Tibial artery (tissue), 4 donors: ENCODE data around the gene CFAP74.

Experiments used
- DNase-seq, 2 donors: peaks; one replicate each; pipeline ENCODE4 v3.0.0-alpha.2; 2019
- H3K27ac ChIP-seq, 2 donors: fragments of 200-600 bp; sonication (generic) in 1 of 2; 1 replicate in 1 of 2; 2 replicates in 1 of 2; pipeline ENCODE4 v1.5.1; 2018 to 2019; ENCODE audit warnings: mild to moderate bottlenecking in 1 of 2
- H3K27me3 ChIP-seq, 2 donors: fragments of 200-600 bp; sonication (generic) in 1 of 2; one replicate each; pipeline versions ENCODE4 v1.5.1 to v1.6.0; 2016 to 2019
- H3K36me3 ChIP-seq, 3 donors: fragments of 200-600 bp; sonication (generic) in 2 of 3; one replicate each; pipeline ENCODE4 v1.5.1; 2016 to 2019; ENCODE audit warnings: mild to moderate bottlenecking in 2 of 3
- H3K4me1 ChIP-seq, 4 donors: fragments of 200-600 bp; sonication (generic) in 2 of 4; 1 replicate in 3 of 4; 2 replicates in 1 of 4; pipeline ENCODE4 v1.5.1; 2016 to 2019
- H3K4me3 ChIP-seq, 2 donors: fragments of 200-600 bp; sonication (generic) in 1 of 2; 1 replicate in 1 of 2; 2 replicates in 1 of 2; pipeline ENCODE4 v1.5.1; 2018 to 2019; ENCODE audit warnings: mild to moderate bottlenecking in 2 of 2
- H3K9me3 ChIP-seq, 3 donors: fragments of 200-600 bp; sonication (generic) in 1 of 3; one replicate each; pipeline ENCODE4 v1.5.1; 2016 to 2019
- CTCF ChIP-seq, 2 experiments: fragments of 200-600 bp in 1 of 2; fragments of 450-650 bp in 1 of 2; IDR thresholded peaks; one replicate each; pipeline ENCODE4 v1.5.1; 2017 to 2019; ENCODE audit warnings: antibody characterized with exemption in 2 of 2, mild to moderate bottlenecking in 1 of 2, moderate library complexity in 1 of 2
- intact Hi-C: fragments of 100-400 bp; cut with DNase I; formaldehyde crosslinking; loops from one replicate; pipeline ENCODE4 v1.15.0; 2023; ENCODE audit warnings: low total_unique reads

Gene CFAP74

GRCh38 chr1:1900883-1901640 lies 102.5 kb downstream of the CFAP74 start:
- H3K36me3 ChIP-seq: no peaks in the 10 kb centered on the region
- no peak for DNase-seq
- no peak overlapping the region for H3K27ac ChIP-seq
- H3K9me3 ChIP-seq: no peaks in the 10 kb centered on the region
- peaks cover 0 to 22% of the 10 kb centered on the region in 2 donors for H3K27me3 ChIP-seq
- no peak overlapping the region for H3K4me3 ChIP-seq
- TF ChIP-seq CTCF (IDR thresholded peaks at IDR 0.05): no peak
- intact Hi-C loops: no loop called here
- H3K4me1 ChIP-seq: peaks cover 0 to 4% (median under 1%) of the 10 kb centered on the region in 4 donors

DNA sequence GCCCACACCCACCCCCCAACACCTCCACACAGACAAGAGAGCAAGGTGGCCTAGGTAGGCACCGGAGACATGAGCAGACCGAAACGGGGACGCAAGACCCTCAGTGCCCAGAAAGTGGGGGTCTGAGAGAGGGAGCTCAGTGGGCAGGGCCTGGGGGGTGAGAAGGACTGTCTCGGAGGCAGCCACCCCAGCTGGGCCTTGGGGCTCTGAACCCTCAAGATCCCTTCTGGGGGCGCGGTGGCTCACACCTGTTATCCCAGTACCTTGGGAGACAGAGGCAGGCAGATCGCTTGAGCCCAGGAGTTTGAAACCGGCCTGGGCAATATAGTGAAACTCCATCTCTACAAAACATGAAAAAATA lies 103.6 kb downstream of the CFAP74 start:
- no peak for TF ChIP-seq CTCF (IDR thresholded peaks at IDR 0.05)
- Histone ChIP-seq H3K27me3 (peaks cover 0 to 31% of the 10 kb centered on the region in 2 donors), H3K4me3 (no peak overlapping the region), H3K4me1 (peaks cover 0 to 6% (median 3%) of the 10 kb centered on the region in 4 donors), H3K36me3 (no peaks in the 10 kb centered on the region), H3K27ac (no peak overlapping the region), H3K9me3 (no peaks in the 10 kb centered on the region)
- DNase-seq: no peak
- intact Hi-C loops: loop anchor here (10.0 kb wide), 1 partner anchor 115 kb away; no protein-coding TSS in a partner anchor

GRCh38 chr1:1899266-1899966 lies 104.2 kb downstream of the CFAP74 start:
- H3K9me3 ChIP-seq: no peaks in the 10 kb centered on the region
- H3K36me3 ChIP-seq: no peaks in the 10 kb centered on the region
- TF ChIP-seq CTCF (IDR thresholded peaks at IDR 0.05): no peak
- no peak for DNase-seq
- peaks cover 0 to 12% (median 8%) of the 10 kb centered on the region in 4 donors for H3K4me1 ChIP-seq
- peaks cover 0 to 31% of the 10 kb centered on the region in 2 donors for H3K27me3 ChIP-seq
- intact Hi-C loops: loop anchor here (10.0 kb wide), 1 partner anchor 115 kb away; no protein-coding TSS in a partner anchor
- H3K27ac ChIP-seq: no peak overlapping the region
- H3K4me3 ChIP-seq: no peak overlapping the region

DNA sequence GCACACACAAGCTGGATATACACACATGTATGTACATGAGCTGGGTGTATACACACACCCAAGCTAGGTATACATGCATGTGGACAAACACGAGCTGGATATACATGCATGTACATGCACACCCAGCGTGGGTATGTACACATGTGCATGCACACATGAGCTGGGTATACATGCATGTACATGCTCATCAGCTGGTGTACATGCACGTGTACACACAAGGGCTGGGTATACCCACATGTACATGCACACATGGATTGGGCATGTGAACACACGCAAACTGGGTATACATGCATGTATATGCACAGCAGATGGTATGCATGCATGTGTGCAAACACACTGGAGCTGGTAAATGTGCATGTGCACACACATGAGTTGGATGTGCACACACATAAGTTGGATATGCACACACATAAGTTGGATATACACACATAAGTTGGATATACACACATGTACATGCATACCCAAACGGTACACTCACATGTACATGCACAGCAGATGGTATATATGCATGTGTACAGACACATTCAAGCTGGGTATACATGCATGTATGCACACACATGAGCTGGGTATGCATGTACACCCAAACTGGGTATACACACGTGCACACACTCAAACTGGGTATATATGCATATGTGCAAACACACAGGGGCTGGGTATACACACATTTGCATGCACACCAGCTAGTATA lies 105.2 kb downstream of the CFAP74 start:
- no peak for DNase-seq

More for the DNA sequence above, 105.2 kb downstream of the CFAP74 start:
- intact Hi-C loops: loop anchor here (10.0 kb wide), 1 partner anchor 114 kb away; no protein-coding TSS in a partner anchor
- Histone ChIP-seq H3K4me3 (no peak overlapping the region), H3K27me3 (peaks cover 0 to 31% of the 10 kb centered on the region in 2 donors), H3K4me1 (peaks cover 0 to 15% (median 13%) of the 10 kb centered on the region in 4 donors), H3K36me3 (no peaks in the 10 kb centered on the region), H3K9me3 (no peaks in the 10 kb centered on the region), H3K27ac (no peak overlapping the region)
- no peak for TF ChIP-seq CTCF (IDR thresholded peaks at IDR 0.05)
